ENCODE measurements around the gene PPP2R5E.
"Not testable (repeated sequence)": the region's sequence is repeated elsewhere in the genome, so short reads cannot be mapped to it uniquely, and the experiment has no call there.

Gene PPP2R5E

DNA sequence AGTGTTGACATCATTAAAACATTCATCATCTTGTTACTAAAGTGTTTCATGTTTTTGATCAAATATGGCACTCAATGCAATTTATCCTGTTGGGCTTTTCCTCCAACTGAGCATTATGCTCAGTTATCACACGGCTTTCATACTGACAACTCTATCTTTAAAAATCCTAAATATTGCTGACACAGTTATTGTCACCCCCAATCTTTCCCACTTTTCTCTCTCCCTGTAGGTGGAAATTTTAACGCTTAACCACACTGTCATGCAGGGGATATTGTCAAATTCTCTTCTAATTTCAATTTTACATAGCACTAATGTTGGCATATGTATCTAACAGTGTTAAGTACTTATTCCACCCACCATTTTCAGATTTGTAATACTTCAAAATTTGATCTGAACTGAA, 164.7 kb downstream of the PPP2R5E start:
- DNase-seq (ENCODE audit: low read depth, low spot score) = no peak

DNA sequence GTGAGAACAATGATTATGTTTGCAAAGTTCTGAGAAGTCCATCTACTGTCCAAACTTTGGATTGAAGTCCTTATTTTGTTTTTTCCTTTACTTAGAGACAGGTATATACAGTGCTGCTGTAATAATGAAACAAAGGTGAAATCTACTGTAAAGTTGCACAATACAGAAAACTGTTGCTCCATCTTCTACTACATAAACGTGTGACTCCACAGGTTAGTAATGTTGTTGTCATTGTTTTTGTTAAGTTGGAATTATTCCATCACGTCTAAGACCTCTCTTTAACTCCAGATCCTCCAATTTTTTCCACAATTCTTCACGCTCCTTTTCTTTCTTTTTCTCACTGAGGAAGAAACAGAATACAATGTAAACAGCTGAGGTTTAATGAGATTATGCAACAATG, 167.4 kb downstream of the PPP2R5E start:
- no peak for DNase-seq (ENCODE audit: low read depth, low spot score)

DNA sequence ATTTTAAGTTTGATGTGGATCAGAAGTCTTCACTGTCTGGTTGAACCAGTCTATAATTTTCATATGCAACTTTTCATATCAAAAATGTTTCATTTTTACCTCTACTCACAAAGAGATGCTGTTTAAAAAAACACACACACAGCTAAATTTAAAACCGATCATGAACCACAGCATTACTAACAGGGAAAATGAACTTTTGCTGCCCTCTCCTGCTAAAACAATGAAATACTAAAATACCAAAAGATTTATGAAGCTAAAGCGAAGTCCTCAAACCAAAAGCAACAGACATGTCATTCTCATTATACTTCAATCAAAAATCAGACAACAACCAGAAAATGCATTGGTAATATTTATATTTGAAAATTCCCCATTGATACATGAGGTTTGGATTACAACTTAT, 171.6 kb downstream of the PPP2R5E start:
- DNase-seq (ENCODE audit: low read depth, low spot score) = not testable (repeated sequence)

DNA sequence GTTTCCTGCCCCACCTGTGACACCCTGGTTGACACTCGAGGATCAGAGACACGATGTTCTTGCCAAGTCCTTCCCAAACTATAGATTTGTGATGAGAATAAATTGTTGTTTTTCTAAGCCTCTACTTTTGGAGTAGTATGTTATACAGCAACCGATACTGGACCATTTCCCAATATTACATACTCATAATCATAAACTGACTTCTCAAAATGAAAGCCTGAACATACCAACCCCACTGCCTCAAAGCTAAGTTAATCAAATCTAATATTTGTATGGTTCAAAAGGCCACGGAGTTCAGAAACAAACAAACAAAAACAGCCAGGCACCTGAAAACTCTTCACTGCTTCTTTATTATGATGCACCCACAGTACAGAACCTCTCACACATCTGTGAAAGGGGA, 172.1 kb downstream of the PPP2R5E start:
- no peak for DNase-seq (ENCODE audit: low read depth, low spot score)

DNA sequence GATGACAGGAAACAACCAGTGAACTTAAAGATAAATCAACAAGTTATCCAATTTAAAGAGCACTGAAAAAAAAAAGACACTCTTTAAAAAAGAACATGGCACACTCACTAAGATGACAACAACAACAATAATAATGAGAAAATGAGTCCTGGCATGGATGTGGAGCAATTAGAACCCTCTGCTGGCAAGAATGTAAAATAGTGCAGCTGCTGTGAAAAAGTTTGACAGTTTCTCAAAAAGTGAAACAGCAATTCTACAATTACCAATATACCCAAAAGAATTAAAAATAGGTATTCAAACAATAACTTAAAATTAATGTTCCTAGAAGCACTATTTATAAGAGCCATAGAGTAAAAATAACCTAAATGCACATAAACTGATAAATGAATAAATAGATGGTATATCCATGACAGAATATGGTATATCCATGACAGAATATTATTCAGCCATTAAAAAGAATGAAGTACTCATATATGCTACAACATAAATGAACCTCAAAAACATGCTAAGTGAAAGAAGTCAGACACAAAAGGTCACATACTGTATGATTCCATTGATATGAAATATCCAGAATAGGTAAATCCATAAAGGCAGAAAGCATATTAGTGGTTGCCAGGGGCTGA, 175.3 kb downstream of the PPP2R5E start:
- DNase-seq (ENCODE audit: low read depth, low spot score) = no peak

DNA sequence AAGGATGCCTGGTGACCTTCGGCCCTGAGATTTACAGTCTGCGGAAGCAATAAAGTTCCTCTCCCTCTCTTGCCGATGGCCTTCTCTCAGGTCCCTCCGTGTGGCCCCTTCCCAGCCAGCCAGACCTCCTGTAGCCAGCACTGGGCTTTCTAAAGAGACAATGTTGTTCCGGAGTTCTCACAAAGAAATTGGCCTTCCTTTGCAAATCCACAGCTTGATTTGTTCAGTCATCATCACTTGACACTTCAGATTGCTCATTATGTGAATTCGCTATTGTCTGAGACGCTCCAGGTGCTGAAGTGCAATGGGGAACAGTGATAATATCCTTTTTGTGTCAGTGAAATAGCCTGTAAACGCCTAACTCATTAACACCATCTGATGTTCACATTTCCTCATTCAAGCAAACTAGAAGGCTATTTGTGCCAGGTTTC, 180.8 kb downstream of the PPP2R5E start:
- no peak for DNase-seq (ENCODE audit: low read depth, low spot score)

DNA sequence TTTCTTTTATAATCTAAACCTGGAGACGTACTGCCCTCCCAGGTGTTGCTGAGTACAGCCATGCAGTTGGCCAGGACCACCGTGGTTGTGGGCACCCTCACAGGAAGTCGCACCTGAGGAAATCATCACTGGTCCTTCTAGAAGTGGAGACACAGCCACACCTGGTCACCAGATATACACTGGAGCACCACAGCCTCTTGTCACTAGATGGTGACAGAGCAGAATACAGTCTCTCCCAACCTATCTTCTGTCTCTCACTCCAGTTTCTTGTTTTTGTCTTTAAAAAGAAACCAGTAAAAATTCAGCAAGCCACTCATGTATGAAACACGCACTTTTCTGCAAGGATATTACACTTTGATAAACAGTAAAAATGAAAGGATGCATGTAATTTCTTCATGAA, 181.4 kb downstream of the PPP2R5E start:
- no peak for DNase-seq (ENCODE audit: low read depth, low spot score)

DNA sequence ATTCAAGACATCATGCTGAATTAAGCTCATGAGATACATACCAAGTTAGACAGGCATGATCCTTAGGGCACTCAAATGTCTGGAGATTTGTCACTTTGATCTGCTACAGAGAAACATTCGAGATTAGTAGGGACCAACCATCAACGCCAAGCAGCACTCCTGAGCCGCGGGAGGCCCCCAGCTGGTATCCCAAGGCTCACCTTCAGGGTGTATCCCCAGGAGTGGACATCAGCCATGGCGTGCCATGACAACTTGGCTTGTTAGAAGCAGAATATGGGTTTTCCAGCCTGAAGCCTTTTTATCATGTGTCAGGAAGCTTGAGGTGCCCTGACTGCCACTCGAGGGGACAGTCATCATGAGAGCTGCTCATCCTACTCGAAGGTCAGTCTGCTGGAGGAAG, 185.3 kb downstream of the PPP2R5E start:
- no peak for DNase-seq (ENCODE audit: low read depth, low spot score)

DNA sequence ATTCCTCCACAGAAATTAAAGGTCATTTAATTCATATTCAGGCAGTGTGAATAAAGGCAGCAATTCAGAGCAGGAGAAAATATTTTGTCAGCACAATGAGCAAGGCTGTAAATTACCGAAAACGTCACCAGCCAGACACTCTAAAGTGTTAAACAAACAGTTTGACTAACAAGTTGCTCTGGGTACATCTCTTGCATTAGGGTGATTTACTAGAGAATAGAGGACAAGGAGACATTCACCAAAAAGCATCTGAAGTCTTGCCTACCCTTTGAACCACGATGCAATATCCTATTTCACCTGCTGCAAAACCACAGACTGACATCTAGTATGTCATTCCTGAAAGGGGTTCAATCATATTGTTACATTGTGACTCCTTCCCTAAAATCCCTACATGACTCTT, 197.4 kb downstream of the PPP2R5E start:
- DNase-seq (ENCODE audit: low read depth, low spot score) = no peak

DNA sequence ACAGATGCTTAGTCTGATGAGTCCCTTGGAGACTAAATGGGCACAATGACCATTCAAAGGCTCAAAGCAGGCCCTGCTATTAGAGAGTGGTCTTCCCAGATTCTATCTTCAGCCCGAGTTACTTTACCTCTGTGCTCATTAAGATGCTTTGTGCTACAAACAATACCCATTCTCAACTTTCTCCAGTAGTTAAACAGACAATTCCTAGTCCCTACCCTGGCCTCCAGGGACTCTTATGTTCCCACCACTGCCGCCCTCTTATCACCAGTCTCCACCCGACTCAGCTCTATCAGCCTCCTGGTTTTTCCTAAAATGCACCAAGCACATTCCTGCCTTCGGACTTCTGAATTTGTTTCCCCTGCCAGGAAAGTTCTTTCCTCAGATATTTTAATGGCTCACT, 198.8 kb downstream of the PPP2R5E start:
- no peak for DNase-seq (ENCODE audit: low read depth, low spot score)

DNA sequence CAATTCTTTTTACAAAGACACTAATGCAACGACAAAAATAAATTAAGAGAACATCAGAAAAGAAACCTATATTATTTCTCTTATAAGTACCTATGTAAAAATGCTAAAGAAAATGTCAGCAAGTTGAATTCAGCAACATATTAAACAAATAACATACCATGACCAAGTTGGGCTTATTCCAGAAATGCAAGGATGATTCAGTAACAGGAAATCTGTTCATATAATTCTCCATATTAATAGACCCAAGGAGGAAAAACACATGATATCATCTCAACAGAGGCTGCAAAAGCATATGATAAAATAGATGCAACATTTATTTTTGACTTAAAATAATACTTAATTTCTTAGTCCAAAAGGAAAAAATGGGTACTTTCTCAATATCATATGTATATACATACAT, 199.3 kb downstream of the PPP2R5E start:
- DNase-seq (ENCODE audit: low read depth, low spot score) = no peak

DNA sequence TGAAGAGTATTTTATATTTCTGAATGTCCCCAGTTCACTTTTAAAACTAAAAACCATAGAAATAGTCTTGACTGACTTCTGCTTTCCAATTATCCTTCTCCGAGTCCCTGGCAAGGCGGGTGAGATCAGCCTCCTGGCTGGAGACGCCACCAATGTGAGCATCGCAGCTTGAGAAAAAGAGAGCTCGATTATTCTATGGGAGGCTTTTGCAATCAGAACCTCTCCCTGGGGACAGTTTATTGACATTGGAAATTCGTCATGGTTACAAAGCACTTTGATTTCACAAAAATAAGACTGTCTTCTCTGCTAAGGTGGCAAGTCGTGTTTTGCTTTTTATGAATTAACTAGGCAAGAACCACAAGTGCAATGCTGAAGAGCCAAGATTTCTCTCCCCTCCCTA, 200.8 kb downstream of the PPP2R5E start:
- DNase-seq (ENCODE audit: low read depth, low spot score) = no peak

DNA sequence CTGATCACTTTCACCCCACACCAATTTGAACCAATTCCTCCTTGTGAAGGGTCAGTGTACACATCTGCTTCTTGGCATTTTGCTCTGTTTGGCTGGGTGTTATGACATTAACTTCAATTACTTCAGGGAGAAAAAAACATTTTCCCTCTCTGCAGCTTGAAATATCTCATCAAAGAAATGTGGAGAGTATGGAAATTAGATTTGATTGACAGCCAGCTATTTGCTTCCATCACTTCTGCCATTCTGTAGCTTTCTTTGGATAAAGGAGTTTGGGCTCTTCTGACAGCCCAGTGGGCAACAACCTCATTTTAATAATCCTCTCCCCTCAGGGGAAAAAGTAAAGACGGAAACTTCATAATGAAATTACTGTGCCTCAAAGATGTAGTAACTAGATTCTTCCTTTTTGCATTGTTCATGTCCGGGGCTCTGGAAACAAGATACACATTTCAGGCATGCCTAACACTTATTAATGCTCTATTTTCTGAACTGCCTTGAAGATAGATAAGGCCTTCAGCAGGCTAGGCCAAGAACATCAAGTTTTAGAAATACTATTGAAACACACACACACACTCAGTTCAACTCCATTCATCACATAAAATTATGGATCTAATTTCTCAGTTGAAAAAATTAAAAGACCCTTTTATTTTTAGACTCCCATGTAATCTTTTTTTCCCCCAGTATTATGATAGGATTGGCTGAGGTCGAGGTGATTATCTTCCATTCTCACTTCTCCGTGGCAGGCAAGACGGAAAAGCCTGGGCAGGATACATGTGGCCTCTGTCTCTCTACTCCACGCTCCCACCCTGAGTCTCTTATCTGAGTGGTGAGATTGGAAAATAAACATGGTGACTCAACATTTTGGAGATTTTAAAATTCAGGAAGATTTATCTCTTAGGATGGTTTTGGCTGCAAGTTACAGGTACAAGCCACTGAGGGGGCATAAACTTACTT, 214.1 kb downstream of the PPP2R5E start:
- DNase-seq (ENCODE audit: low read depth, low spot score) = no peak

DNA sequence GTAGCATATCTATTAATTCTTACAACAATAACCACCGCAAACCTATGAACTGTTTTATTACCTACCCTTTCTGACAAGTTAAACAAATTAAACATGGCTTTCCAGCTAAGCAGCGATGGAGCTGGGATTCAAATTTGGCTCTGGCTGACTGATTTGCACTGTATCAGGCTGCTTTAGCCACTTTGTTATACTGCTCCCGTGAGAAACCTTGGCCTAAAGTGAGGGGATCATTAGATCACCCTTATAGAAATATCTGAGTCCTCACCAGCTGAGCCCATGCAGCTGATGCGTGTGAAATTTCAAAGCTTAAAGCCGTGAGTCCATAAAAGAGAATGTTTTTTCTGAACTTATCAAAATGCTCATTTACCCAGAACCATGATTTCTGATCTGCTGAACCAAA, 216.3 kb downstream of the PPP2R5E start:
- no peak for DNase-seq (ENCODE audit: low read depth, low spot score)

DNA sequence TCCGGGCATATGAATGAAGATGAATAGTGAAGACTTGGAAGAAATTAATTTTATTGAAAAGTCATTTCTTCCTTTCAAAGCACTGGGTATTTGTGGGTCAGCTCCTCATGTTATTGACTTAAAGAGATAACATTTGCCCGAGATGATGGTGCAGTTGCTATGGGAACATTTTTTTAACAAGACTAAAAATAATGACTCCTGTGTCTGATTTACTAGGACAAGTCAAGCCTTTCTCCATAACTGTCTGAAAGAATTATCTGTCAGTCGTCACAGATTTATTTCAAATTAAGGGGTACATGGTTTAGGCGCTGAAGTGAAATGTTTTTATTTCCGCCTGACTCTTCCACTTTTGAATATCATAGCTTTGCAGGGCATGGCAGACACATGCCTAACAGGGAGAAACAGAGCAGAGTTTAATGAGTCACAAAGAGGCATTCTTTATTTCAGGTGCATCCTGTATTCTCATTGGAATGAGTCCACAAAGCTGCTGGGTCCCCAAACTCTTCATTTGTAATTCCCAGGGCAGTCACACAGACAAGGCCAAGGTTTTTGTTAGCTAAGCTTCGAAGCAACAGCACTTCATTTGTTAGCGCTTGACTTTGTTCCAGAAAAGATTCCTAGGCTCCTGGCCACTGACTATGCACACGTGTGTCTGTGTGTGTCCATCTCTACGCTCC, 220.1 kb downstream of the PPP2R5E start:
- DNase-seq (ENCODE audit: low read depth, low spot score) = no peak

DNA sequence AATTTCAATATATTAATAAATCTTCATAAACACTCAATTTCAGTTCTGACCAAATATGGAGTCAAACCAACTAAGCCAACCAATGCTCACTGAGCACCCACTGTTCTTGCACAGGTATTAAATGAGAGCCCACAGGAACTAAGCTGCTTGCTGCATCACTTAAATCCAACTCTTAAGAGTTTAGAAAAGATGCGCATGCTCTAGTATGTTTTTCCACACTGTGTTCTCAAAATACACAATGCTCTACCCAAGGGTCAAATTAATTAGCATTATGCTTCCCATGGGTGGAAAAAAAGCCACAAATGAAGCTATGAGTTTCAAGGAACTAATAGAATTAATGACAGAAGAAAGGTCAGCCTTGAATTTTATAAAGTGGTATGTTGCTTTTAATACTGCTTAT, 220.7 kb downstream of the PPP2R5E start:
- DNase-seq (ENCODE audit: low read depth, low spot score) = no peak

Data from activated naive CD8-positive, alpha-beta T cell treated with anti-CD3 and anti-CD28 coated beads, Interleukin-2, amount 50 U/mL, for 16 hours (primary cell).